Measurements from ENCODE around the gene TNFAIP3.
"Not testable (repeated sequence)": the region's sequence is repeated elsewhere in the genome, so short reads cannot be mapped to it uniquely, and the experiment has no call there.

TNFAIP3 gene

DNA sequence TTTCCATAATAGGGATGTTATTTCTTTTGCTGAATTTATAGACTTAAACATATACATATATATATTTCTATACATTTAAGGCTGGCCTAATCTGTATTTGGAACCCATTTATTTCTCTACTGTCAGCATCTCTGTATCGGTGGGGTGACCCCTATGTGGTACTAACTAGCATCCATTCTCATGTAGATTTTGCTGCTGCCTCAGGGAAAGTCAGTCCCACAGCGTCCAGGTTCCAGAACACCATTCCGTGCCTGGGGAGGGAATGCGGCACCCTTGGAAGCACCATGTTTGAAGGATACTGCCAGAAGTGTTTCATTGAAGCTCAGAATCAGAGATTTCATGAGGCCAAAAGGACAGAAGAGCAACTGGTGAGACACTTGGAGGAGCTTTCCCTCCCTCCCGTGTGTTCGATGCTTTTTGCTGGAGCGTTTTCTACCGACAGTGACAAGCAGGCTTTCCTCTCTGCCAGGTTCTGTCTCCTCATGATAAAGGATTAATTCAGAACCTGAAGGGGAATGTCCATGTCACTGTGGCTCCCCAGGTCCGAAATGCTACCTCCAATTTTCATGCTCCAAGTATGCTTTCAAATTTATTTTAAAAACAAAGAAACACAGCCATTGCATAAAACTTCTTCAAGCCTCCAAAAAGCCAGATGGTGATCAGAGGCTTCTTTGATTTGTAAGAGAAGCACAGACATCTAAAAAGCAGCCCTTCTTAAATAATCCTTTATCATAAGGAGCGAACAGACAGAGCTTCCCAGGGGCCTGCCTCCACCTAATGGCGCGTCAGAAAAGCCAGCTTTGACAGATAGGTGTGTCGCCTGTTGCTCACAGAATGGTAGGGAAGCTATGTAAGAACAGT, 13.1 kb downstream of the TNFAIP3 start:
- peak; percentile 45 for DNase-seq

- peak; percentile 60 for DNase-seq
Observed at GRCh38 chr6:137880746-137881521, 13.9 kb downstream of the TNFAIP3 start.

DNA sequence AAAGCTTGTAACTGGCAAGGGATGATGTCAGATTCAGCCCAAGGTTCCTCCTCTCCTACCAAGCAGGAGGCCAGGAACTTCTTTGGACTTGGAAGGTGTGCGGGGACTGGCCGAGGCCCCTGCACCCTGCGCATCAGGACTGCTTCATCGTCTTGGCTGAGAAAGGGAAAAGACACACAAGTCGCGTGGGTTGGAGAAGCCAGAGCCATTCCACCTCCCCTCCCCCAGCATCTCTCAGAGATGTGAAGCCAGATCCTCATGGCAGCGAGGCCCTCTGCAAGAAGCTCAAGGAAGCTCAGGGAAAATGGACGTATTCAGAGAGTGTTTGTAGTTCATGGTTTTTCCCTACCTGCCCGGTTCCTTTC, 14.4 kb downstream of the TNFAIP3 start:
- DNase-seq: no peak

DNA sequence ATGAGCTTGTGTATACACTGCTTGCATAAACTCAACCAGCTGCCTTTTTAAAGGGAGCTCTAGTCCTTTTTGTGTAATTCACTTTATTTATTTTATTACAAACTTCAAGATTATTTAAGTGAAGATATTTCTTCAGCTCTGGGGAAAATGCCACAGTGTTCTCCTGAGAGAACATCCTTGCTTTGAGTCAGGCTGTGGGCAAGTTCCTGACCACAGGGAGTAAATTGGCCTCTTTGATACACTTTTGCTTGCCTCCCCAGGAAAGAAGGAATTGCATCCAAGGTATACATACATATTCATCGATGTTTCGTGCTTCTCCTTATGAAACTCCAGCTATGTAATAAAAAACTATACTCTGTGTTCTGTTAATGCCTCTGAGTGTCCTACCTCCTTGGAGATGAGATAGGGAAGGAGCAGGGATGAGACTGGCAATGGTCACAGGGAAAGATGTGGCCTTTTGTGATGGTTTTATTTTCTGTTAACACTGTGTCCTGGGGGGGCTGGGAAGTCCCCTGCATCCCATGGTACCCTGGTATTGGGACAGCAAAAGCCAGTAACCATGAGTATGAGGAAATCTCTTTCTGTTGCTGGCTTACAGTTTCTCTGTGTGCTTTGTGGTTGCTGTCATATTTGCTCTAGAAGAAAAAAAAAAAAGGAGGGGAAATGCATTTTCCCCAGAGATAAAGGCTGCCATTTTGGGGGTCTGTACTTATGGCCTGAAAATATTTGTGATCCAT, 15.3 kb downstream of the TNFAIP3 start:
- peak; percentile 67 for DNase-seq

DNA sequence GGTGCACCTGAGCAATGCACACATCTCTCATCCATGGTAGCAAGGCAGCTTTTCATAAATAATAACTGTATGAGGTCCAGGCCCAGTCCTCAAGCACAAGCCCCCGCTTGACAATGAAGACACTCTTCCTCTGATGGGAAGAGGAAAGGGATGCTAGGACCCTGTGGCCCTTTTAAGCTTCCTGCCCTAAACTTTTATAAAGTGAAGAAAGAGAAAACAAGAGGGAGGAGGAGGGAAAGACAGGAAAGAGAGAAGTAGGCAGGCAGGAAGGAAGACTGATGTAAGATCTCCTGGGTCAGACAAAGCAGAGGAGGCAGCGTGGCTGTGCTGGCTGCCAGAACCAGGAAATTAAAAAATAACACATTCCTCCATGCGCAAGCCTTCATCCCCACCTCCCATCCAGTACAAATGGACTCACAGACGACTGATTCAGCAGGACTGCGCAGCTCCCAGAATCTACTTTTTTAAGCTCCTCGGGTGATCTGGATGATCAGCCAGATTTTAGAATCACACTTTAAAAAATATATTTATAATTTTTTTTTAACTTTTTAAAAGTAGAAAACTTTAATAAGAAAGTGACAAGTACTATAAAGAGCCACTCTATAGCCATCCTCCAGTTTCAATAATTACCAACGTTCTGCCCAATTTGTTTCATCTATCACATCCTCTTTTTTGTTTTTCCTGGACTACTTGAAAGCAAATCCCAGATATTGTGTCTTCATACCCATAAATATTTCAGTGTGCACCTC, 16.5 kb downstream of the TNFAIP3 start:
- DNase-seq: peak; percentile 74

DNA sequence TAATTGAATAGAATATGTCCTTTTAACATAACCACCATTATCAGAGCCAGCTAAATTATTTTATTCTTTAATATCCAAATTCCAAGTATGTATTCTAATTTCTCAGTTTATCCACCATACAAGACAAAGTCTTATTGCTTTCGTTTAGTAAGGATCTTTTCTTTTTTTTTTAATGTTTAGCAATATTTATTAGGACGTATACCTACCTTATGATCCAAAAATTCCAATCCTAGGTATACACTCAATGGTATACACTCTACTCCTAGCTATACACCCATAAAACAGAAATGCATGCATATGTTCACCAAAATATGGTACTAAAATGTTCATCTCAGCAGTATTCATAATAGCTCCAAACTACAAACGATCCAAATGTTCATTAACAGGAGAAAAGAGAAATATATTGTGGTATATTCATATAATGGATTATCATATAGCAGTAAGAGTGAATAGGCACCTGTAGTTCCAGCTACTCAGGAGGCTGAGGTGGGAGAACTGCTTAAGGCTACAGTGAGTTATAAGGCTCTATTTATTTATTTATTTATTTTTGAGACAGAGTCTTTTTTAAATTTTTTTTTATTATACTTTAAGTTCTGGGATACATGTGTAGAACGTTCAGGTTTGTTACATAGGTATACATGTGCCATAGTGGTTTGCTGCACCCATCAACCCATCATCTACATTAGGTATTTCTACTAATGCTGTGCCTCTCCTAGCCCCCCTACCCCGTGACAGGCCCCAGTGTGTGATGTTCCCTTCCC, 17.3 kb downstream of the TNFAIP3 start:
- DNase-seq: peak; percentile 61

DNA sequence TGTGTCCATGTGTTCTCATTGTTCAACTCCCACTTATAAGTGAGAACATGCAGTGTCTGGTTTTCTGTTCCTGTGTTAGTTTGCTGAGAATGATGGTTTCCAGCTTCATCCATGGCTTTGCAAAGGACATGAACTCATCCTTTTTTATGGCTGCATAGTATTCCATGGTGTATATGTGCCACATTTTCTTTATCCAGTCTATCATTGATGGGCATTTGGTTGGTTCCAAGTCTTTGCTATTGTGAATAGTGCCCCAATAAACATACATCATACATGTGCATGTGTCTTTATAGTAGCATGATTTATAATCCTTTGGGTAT, 17.8 kb downstream of the TNFAIP3 start:
- DNase-seq: peak; percentile 61

- not testable (repeated sequence) for DNase-seq
Observed at GRCh38 chr6:137886226-137886625, 19.2 kb downstream of the TNFAIP3 start.

GRCh38 chr6:137890983-137891537, 24.0 kb downstream of the TNFAIP3 start:
- DNase-seq: no peak

DNA sequence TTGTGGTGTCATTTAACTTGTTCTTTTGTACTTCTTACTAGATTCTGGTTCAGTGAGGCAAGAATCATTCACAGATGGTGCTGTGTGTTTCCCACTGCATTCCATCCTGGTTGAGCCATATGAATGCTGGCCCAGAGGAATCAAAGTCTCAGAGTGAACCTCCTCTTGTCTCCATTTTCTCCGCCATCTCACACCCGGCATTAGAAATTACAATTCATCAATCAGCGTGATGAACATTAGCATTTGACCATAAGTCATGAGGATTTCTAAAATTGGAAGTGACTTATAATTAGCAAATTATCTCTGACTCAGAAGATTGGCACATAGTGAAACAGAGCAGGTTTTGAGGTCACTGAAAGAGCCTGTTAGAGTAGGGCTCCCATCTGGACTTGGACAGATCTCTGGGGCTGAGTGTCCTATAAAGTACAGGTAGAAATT, 25.2 kb downstream of the TNFAIP3 start:
- DNase-seq: no peak

DNA sequence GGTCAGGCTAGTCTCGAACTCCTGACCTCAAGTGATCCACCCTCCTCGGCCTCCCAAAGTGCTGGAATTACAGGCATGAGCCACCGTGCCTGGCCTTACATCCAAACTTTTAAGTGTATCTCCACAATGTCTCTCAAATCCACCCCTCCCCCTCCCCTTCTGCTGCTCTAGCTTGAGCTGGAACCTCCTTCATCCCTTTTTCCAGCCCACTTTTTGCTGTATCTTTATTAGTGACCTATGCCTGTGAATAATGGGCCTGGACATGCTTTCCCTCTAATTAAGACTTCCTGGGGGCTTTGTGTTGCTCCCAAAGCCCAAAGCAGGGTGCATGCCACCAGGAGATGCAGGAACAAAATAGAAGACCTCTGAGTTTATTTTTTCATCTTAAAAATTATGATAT, 26.1 kb downstream of the TNFAIP3 start:
- no peak for DNase-seq

DNA sequence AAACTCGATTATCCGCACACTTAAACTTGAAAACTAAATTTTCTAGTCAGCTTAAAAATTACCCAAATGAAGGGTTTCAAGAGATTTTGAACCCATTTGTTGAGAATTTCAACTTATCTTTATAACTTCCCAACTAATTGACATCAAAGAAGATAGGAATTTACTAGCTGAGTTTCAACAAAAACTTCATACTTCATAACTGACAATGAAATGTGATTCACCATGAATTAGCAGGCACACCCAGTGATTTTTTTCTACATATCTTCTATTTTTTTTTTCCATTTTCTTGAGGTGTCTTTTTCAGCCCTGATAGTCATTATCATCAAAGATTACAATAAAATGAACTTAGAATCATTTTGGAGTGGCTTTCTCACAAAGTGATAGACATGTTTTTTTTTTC, 26.7 kb downstream of the TNFAIP3 start:
- DNase-seq: no peak

- not testable (repeated sequence) for DNase-seq
Observed at GRCh38 chr6:137894378-137894777, 27.3 kb downstream of the TNFAIP3 start.

GRCh38 chr6:137894779-137895385, 27.8 kb downstream of the TNFAIP3 start:
- DNase-seq: no peak

GRCh38 chr6:137896647-137897046, 29.6 kb downstream of the TNFAIP3 start:
- DNase-seq: no peak

DNA sequence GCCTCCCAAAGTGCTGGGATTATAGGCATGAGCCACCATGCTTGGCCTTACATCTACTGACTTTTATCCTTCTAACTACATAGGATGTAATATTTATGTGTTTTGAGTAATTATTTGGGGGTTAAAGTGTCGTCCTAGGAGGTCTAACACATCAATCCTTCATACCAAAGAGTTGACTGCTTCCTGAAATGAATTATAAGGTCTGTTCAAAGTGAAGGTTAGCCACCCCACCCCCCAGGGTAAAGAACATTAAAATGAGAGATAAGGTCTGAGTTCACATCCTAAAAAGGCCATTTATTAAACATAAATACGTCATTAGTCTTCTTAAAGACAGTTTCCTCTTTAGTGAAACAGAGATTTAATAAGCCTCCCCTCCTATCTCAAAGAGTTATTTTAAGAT, 33.8 kb downstream of the TNFAIP3 start:
- no peak for DNase-seq

GRCh38 chr6:137901454-137901853, 34.4 kb downstream of the TNFAIP3 start:
- no peak for DNase-seq

GRCh38 chr6:137902699-137903098, 35.6 kb downstream of the TNFAIP3 start:
- no peak for DNase-seq

DNA sequence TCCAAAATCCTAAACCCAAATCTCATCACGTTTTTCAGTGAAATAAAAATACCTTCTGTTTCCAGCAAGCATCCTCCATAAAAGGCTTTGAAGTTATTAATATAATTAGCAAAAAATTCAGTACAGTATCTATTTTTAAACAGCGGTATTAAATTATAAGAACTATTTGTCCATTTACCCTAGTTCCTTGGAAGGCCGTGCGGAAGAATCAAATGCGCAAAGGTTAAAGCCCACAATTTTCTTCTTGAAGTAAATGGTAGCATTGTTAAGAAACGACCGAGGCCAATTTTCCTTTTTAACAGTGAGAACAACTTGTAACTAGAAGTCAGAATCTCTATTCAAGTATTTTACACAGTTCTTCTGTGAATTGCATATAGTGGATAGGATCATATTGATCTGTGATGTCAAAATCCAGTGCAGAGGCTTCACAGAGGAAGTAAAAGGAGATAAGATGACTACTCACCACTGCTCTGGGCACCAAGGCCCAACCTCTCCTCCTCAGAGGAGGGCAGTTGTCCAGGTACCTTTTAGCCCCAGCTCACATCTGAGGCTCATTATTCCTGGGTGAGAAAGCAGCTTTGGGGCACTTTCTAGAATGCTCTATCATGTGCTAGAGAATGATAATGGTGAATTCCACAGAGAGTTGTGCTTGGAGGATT, 36.3 kb downstream of the TNFAIP3 start:
- DNase-seq: no peak

GRCh38 chr6:137903933-137904821, 37.1 kb downstream of the TNFAIP3 start:
- no peak for DNase-seq
